ENCODE data around the gene SPHK1.

Gene SPHK1

DNA sequence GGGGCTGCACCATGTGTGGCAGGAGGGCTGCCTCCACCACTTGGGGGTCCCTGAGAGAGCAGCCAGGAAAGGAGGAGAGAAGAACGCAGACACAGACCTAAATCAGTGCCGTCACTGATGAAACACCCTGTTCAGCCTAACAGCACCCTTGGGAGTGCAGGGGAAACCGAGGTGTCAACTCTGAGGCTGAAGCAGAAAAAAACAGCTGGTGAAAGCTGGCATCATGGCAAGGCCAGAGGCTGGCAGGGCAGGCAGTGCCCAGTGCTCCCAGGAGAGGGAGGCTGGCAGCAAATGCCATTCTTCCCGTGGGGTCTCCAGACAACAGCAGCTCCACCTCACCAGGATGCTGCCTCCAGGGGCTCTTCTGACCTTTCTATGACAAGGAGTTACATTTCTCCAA, 23.1 kb downstream of the SPHK1 start:
- DNase-seq (ENCODE audit: low read depth), result no peak

DNA sequence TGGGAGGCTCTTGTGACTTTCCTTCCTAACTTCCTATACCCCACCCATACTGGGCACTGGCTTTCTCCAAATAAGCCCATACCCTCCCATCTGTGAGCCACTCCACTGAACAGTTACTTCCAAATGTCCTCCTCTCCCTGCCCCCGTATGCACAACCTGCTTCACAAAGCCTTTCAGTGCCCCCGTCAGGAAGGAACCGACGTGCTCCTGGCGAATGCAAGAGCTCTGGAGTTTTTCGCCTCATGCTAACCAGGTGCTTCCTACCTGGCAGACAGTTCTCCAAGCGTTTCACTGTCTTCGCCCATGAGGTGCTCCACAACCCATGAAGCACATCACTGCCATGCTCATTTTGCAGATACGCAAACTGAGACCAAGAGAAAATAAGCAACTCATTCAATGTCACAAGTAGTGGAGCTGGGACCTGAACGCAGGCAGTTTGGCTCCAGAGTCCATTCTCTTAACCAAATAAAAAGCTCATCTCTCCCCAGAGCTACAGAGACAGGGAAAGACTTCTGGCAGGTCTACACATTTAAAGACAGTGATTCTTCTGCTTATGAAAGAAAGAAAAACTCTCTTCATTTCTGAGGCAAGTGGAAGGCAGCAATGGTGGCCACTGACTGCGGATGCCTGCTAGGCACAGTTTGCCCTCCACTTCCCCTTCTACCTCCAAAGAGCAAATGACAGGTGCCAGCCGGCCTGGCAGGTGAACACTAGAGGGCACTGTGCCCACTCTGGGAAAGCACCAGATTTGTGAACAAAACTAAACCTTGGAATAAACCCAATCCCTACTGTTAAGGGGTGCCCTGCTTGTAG, 23.8 kb downstream of the SPHK1 start:
- DNase-seq (ENCODE audit: low read depth), result no peak

- no peak for DNase-seq (ENCODE audit: low read depth)
Observed at GRCh38 chr17:76410328-76410965, 26.0 kb downstream of the SPHK1 start.

- no peak for DNase-seq (ENCODE audit: low read depth)
Observed at GRCh38 chr17:76411247-76411646, 26.8 kb downstream of the SPHK1 start.

DNA sequence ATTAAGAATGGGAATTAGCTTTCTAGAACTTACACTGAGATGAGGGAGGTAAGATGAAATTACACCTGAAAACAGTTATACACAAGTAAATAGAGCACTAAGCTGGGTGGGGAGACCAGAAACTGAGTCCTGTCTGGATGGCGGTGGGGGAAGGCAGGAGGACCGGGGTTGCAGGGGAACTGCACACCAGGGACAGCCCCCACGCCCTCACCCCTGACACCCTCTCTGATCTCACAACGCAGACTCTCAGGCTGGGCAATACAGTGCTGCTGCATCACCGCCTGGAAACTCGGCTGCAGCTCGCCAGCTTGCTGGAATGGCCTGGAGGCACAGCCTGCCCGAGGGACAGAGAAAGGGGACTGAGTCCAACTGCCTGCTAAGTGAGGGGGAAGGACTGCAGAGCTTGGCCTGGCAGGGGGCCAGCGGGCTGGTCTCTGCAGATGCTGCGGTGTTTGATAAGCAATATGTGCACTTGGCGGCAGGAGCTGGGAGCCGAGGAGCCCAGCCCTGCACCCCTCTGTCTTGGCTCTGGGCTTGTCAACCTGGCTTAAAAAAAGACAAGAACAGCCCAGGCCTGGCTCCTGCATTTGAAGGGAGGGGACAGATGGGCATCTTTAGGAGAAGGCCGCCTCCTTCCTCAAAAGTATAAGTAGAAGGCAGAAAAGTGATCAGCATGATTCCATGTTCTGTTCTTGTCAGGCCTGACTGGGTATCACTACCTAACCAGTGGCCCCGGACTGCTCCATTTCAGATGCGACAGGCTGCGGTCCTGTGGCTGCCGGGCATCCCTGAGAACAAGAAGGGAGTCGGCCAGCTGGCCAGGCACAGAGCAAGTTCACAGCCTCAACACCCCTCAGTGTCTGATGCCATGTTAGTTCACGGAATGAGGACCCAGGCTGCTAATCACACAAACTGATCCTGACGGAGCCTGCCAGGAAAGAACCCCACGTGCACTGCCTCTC, 30.2 kb downstream of the SPHK1 start:
- DNase-seq (ENCODE audit: low read depth), result peak; percentile 64

DNA sequence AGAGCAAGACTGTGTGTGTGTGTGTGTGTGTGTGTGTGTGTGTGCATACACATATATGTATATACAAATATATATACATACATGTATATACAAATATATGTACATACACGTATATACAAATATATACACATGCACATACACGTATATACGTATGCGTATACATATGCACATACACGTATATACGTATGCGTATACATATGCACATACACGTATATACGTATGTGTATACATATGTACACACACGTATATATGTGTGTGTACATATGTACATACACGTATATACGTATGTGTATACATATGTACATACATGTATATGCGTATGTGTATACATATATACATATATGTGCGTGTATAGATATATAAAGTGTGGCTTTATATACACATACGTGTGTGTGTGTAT, 31.4 kb downstream of the SPHK1 start:
- DNase-seq (ENCODE audit: low read depth), result no peak

DNA sequence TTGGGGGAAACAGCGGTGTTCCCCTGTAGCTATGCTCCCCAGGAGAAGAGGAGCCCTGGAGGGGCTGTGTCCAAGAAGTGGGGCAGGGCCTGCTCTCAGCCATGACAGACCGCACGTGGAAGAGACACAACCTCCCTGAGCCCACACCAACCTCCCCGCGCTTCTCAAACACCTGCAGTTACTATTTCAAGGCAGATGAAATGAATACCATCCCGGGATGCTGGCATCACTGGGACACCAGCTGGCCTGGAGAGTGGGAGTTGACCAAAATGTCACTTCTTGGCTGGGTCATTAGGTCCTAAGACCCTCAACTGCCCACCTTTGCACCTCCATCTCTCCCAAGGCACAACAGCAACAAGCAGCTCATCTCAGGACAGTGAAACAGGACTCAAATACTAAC, 32.0 kb downstream of the SPHK1 start:
- no peak for DNase-seq (ENCODE audit: low read depth)

- no peak for DNase-seq (ENCODE audit: low read depth)
Observed at GRCh38 chr17:76416899-76417298, 32.5 kb downstream of the SPHK1 start.

GRCh38 chr17:76417499-76418143, 33.2 kb downstream of the SPHK1 start:
- DNase-seq (ENCODE audit: low read depth), result no peak

- no peak for DNase-seq (ENCODE audit: low read depth)
Observed at GRCh38 chr17:76419576-76420260, 35.3 kb downstream of the SPHK1 start.

DNA sequence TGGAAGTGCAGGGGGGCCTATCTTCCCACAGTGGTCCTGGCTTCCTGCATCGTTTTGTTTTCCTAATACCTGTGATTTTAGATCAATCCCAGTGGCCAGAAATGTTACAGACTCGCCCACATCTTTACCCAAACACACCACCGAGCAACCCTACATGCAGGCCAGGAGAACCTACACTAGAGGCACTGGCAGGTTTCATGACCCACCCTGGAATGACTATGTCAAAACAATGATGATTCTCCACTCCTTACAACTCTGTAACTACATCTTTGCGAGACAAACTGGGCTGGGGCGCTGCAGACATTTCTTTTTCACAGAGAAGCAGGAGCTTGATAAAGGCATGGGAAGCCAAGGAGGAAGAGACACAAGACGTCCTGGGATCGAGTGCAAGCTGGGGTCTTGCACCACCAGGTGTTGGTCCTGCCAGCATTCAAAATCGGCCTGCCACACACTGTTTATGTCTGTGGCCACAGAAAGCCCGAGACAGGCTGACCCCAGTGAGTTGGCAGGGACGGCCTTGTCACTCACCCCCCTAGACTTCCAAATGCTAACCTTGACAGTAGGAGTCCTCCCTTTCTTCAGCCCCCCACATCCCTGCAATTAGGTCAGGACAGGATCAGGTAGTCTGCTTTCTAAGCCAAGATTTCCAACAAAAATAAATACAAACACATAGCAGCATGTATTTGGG, 36.1 kb downstream of the SPHK1 start:
- DNase-seq (ENCODE audit: low read depth), result no peak

DNA sequence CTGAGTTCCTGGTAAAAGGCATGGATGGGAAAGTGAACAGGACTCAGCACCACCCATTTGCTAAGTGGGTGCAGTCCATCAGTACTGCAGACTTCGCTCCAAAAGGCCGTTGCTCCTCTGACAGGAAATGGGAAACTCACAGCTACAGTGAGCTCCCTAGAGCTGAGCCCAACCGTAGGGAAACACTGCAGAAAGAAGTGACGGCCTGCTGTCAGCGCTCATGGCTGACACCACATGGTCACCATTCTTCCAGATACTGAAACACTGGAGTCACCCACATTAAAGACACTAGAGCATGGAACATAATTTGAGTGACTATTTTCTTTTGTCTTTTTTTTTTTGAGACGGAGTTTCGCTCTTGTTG, 36.6 kb downstream of the SPHK1 start:
- no peak for DNase-seq (ENCODE audit: low read depth)

- no peak for DNase-seq (ENCODE audit: low read depth)
Observed at GRCh38 chr17:76422406-76422805, 38.0 kb downstream of the SPHK1 start.

GRCh38 chr17:76422860-76423259, 38.5 kb downstream of the SPHK1 start:
- DNase-seq (ENCODE audit: low read depth), result no peak

DNA sequence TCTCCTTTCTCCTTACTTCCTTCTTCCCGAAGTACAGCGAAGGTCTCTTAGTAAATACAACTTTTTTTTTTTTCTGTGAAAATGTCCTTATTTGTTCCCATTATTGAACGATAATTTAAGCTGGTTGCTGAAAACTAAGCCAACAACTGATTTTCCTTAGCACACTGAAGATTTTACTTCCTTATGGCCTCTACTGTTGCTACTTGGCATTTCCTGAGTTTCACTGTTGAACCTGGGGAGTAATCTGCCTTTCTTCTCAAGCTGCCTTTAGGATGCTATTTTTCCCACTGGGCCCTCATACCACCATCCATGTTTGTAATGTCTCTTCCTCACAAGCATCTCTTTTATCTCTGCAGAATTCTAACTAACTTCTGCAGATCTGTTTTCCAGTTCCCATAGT, 42.4 kb downstream of the SPHK1 start:
- DNase-seq (ENCODE audit: low read depth), result no peak

- DNase-seq (ENCODE audit: low read depth), result peak; percentile 95
Observed at GRCh38 chr17:76427501-76428231, 43.3 kb downstream of the SPHK1 start.

GRCh38 chr17:76428511-76428910, 44.1 kb downstream of the SPHK1 start:
- DNase-seq (ENCODE audit: low read depth), result peak; percentile 39

GRCh38 chr17:76431509-76431908, 47.1 kb downstream of the SPHK1 start:
- no peak for DNase-seq (ENCODE audit: low read depth)

DNA sequence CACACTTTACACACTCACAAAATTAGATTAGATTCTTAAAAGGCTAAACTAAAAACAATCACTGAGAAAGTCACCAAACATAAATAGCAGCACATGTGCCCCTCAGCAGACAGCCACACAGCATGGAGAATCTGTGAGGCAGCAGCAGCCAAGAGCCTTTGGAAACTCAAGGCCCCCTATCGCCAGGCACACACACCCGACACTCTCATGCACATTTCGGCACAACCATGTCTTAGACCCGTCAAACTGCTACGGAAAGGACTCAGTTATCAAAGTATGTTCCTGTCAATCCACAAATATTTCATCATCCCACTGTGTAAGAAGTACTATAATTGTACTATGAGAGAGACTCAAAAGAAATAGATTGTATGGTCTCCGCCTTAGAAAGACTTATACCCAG, 47.6 kb downstream of the SPHK1 start:
- DNase-seq (ENCODE audit: low read depth), result no peak

DNA sequence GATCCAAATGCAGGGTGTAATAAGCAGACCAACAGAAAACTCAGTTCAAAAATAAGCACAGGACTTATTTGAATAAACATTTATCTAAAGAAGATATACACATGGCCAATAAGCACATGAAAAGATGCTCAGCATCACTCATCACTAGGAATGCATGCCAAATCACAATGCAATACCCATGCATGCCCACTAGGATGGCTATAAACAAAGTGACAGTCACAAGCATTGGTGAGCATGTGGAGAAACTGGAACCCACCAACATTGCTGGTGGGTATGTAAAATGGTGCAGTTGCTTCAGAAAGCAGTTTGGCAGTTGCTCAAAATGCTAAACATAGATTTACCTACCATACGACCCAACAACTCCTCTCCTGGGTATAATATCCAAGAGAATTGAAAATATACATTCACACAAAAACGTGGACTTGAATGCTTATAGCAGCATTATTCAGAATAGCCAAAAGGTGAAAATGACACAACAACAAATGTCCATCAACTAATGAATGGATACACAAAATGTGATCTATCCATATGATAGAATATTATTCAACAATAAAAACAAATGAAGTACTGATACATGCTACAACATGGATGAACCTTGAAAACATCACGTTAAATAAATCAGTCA, 48.4 kb downstream of the SPHK1 start:
- no peak for DNase-seq (ENCODE audit: low read depth)
